Breast epithelium (tissue), 3 donors: ENCODE measurements around the gene CYREN.

Experiments used
- CTCF ChIP-seq, 3 donors: fragments of 450-650 bp; IDR thresholded peaks; one replicate each; pipeline ENCODE4 v1.5.1; 2016 to 2017; ENCODE audit warnings: antibody characterized with exemption in 3 of 3, mild to moderate bottlenecking in 3 of 3, moderate library complexity in 3 of 3
- POLR2A ChIP-seq: fragments of 450-650 bp; IDR thresholded peaks from one replicate; pipeline ENCODE4 v1.6.1; 2016; ENCODE audit warnings: antibody characterized with exemption, mild to moderate bottlenecking, moderate library complexity
- POLR2AphosphoS5 ChIP-seq, 3 donors: sonication (generic); formaldehyde crosslinking; IDR thresholded peaks; one replicate each; pipeline ENCODE4 v1.6.1; 2017; ENCODE audit warnings: antibody characterized with exemption in 3 of 3

GRCh38 chr7:135175931-135176330, 5.4 kb upstream of the CYREN start:
- TF ChIP-seq CTCF (IDR thresholded peaks at IDR 0.05) = no peak
- no peak for TF ChIP-seq POLR2AphosphoS5 (IDR thresholded peaks at IDR 0.05)
- no peak for TF ChIP-seq POLR2A
